ENCODE measurements around the gene KCNK17. TPM values are rescaled to one million over a fixed set of nuclear protein-coding genes. Genes with fewer than 3 reads are reported as not detected.
A peak's percentile ranks its signal among the peaks of the same experiment; 100 is the strongest.

The KCNK17 gene
- total and polyA plus RNA-seq, 2 of the 8 experiments (the other 6 are each of a cell fraction or from before 2014, with no cell fraction given) = 2.9 to 3.4 TPM

DNA sequence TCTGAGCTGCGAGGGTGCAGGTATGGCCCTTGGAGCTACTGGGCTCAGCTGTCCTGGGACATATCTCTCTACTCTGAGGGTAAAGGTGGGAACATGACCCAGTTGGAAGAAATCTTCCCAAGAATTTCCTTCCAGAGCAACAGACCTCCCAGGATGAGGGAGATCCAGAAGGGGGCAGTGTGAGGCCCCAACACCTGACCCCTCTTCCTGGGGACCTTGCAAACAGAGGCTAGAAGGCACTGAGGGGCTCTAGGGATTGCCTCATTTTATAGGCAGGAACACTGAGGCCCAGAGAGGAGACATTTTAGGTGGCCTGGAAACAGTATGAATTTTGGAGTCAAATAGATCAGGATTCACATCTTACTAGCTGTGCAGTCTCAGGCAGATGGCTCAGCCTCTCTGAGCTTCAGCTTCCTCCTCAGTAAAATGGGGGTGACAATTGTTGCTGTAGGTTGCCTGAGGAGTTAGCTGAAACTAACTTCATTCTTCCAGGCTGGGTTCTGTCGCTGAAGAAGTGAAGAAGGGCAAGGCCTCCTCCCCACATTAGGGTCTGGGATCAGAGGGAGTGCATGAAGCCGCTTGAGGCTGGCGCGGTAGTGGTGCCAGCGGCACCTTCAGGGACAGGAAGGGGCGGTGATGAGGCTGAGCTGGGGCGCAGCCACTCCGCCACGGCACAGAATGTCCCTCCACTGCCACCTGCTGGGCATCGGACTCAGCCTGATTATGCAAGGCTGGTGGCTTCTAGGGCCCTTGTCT is 11.4 kb downstream of the KCNK17 start:
- no peaks in the 10 kb centered on the region for H3K36me3 ChIP-seq (ENCODE audit: control insufficient read depth in 2 of 4, insufficient read depth in 4 of 4, low read length in 3 of 4)
- peak overlapping the region in 1 of 2 experiments; percentile 35; a peak in 1 of 4 replicates for H3K4me2 ChIP-seq (ENCODE audit: insufficient read depth in 1 of 2, low read depth in 2 of 2, low read length in 2 of 2)
- H3K9me3 ChIP-seq (ENCODE audit: insufficient read depth in 2 of 2, low read depth in 1 of 2, low read length in 1 of 2) = no peaks in the 10 kb centered on the region
- peak; percentile 73 to 97 for DNase-seq (ENCODE audit: low read depth in 1 of 2, low spot score in 2 of 2)
- no peak overlapping the region for H4K5ac ChIP-seq (ENCODE audit: insufficient read length, low read depth, low read length)
- H3K4me3 ChIP-seq (ENCODE audit: extremely low read depth in 1 of 4, insufficient read depth in 2 of 4, low read depth in 3 of 4, low read length in 4 of 4) = no peak overlapping the region
- H3K18ac ChIP-seq (ENCODE audit: extremely low read depth, low read length) = 0 out of 2 replicates have a peak overlapping the region, but pooled peaks have one; percentile 4
- H3K27ac ChIP-seq (ENCODE audit: low read depth, low read length) = no peak overlapping the region
- H3K23ac ChIP-seq (ENCODE audit: insufficient read length) = no peak overlapping the region
- H4K8ac ChIP-seq (ENCODE audit: extremely low read depth, insufficient read depth, low read length) = no peak overlapping the region
- H3K4me1 ChIP-seq (replicated peaks in 1 of 4; ENCODE audit: control insufficient read depth in 3 of 4, insufficient read depth in 4 of 4, low read length in 3 of 4) = peaks cover 0 to 4% (median under 1%) of the 10 kb centered on the region in 4 experiments; a peak in 2 of 7 replicates
- 0 out of 2 replicates have a peak overlapping the region, but pooled peaks have one; percentile 72 for H2BK5ac ChIP-seq (ENCODE audit: low read depth, low read length)
- no peak overlapping the region for H3K56ac ChIP-seq (replicated peaks; ENCODE audit: insufficient read length, low read depth, low read length)
- peak overlapping the region; percentile 77; the same call in 1 of the 2 replicates for H2BK20ac ChIP-seq (ENCODE audit: low read length)
- no peak overlapping the region for H2AK5ac ChIP-seq (ENCODE audit: low read depth, low read length)
- no peak overlapping the region for H3K9ac ChIP-seq (replicated peaks in 1 of 4; ENCODE audit: extremely low read depth in 1 of 4, low read depth in 3 of 4, low read length in 3 of 4)
- FAIRE-seq = peak; percentile 69
- no peaks in the 10 kb centered on the region for H3K79me1 ChIP-seq (ENCODE audit: low read depth, low read length)
- H3K23me2 ChIP-seq (ENCODE audit: low read depth, low read length) = no peaks in the 10 kb centered on the region
- WGBS, 2 experiments (ENCODE audit: extremely low coverage in 1 of 2, insufficient coverage in 1 of 2, insufficient read length in 1 of 2, insufficient replicate concordance in 2 of 2, low coverage in 1 of 2, low lambda C conversion rate in 2 of 2, missing lambda C conversion rate in 1 of 2) = 13% methylated on average over 11 of the region's 11 CpGs; no CpG with 5 or more reads in 1 of the 2 experiments
- H2BK120ac ChIP-seq (replicated peaks; ENCODE audit: low read depth, low read length) = peak overlapping the region; percentile 19
- no peaks in the 10 kb centered on the region; a peak in 1 of 7 replicates for H3K27me3 ChIP-seq (replicated peaks in 1 of 4; ENCODE audit: control insufficient read depth in 3 of 4, extremely low read depth in 1 of 4, insufficient read depth in 3 of 4, low read length in 3 of 4)
- peak overlapping the region; percentile 1 for H4K91ac ChIP-seq (replicated peaks; ENCODE audit: insufficient read length, low read length)
- H3K4ac ChIP-seq (replicated peaks; ENCODE audit: insufficient read length, low read depth, low read length) = no peak overlapping the region
- H2AFZ ChIP-seq (ENCODE audit: low read length) = peak overlapping the region; percentile 26; the same call in 1 of the 2 replicates
- no peaks in the 10 kb centered on the region for H3K79me2 ChIP-seq (ENCODE audit: control insufficient read depth in 1 of 2, insufficient read depth in 2 of 2, low read length in 2 of 2)
- no peak overlapping the region; the same call in 1 of the 2 replicates for H2BK12ac ChIP-seq (ENCODE audit: low read depth, low read length)
- CTCF ChIA-PET (ENCODE audit: partially characterized antibody) = interaction anchor here (0.6 to 47.4 kb wide), 51 partner anchors 7 to 548 kb away, joined by 3 to 1738 read pairs (median 5); partner anchors contain the start of genes KCNK16, KCNK17, KCNK5 and SAYSD1
- no peaks in the 10 kb centered on the region for H4K20me1 ChIP-seq (replicated peaks in 1 of 2; ENCODE audit: control insufficient read depth in 1 of 2, insufficient read depth in 2 of 2, low read length in 2 of 2)
- no peak overlapping the region for H3K14ac ChIP-seq (ENCODE audit: insufficient read length)
- POLR2A ChIA-PET (ENCODE audit: partially characterized antibody) = interaction anchor here (0.8 to 4.0 kb wide), 6 partner anchors 68 to 136 kb away, joined by 3 to 23 read pairs (median 4); partner anchors contain the start of gene KCNK5
- peak overlapping the region; percentile 96 for H2BK15ac ChIP-seq (ENCODE audit: low read length)
- TF ChIP-seq BCL11A (IDR thresholded peaks at IDR 0.05; ENCODE audit: low read depth in 2 of 2, low read length in 2 of 2) (no peak), SUZ12 (IDR thresholded peaks at IDR 0.05; ENCODE audit: low read length) (no peak), RNF2 (IDR thresholded peaks at IDR 0.05; ENCODE audit: borderline replicate concordance, low read depth, low read length, missing control alignments, poor library complexity, severe bottlenecking) (no peak), POLR2A (IDR thresholded peaks at IDR 0.05; ENCODE audit: control extremely low read depth in 1 of 2, low read depth in 2 of 2, low read length in 2 of 2) (no peak), JUN (IDR thresholded peaks at IDR 0.05; ENCODE audit: low read depth, low read length) (no peak), CHD1 (IDR thresholded peaks at IDR 0.05; ENCODE audit: low read depth, low read length) (no peak), ZNF274 (IDR thresholded peaks at IDR 0.05; ENCODE audit: borderline replicate concordance, extremely low read depth, low read length) (no peak), CBX8 (IDR thresholded peaks at IDR 0.05; ENCODE audit: borderline replicate concordance, low read depth, low read length) (no peak), CHD2 (IDR thresholded peaks at IDR 0.05; ENCODE audit: low read length) (0 out of 2 replicates have a peak, but pooled peaks have one; percentile 53), RBBP5 (IDR thresholded peaks at IDR 0.05; ENCODE audit: borderline replicate concordance, low read depth, low read length) (no peak), SIRT6 (IDR thresholded peaks at IDR 0.05; ENCODE audit: low read length) (no peak), TAF1 (IDR thresholded peaks at IDR 0.05; ENCODE audit: low read depth, low read length) (no peak)

Data from H1 (cell line).